GM12865 (cell line): ENCODE results near the gene SLC29A3.
"Not testable (repeated sequence)": the region's sequence is repeated elsewhere in the genome, so short reads cannot be mapped to it uniquely, and the experiment has no call there.

Source experiments
- DNase-seq: peaks from one replicate; pipeline ENCODE4 v3.0.0; 2010; ENCODE audit warnings: low read depth
- H3K4me3 ChIP-seq: 2 replicates; pipeline ENCODE4 v1.5.1; 2011; ENCODE audit warnings: mild to moderate bottlenecking, low read depth, low read length, control low read depth
- CTCF ChIP-seq: IDR thresholded peaks from 2 replicates; pipeline ENCODE4 v1.5.1; 2011; ENCODE audit warnings: low read length, control low read depth, low read depth, inconsistent platforms; ENCODE audit not compliant: insufficient read depth; ENCODE audit errors: missing control alignments

SLC29A3 gene

GRCh38 chr10:71351087-71351486 is 32.0 kb downstream of the SLC29A3 start:
- no peak overlapping the region for H3K4me3 ChIP-seq
- DNase-seq = no peak
- no peak for TF ChIP-seq CTCF

- H3K4me3 ChIP-seq = no peak overlapping the region
- no peak for TF ChIP-seq CTCF
- no peak for DNase-seq
Measured at GRCh38 chr10:71351628-71352319, 32.7 kb downstream of the SLC29A3 start.

- TF ChIP-seq CTCF = no peak
- no peak for DNase-seq
- no peak overlapping the region for H3K4me3 ChIP-seq
Measured at GRCh38 chr10:71353639-71354038, 34.6 kb downstream of the SLC29A3 start.

- no peak for TF ChIP-seq CTCF
- no peak overlapping the region for H3K4me3 ChIP-seq
- no peak for DNase-seq
Measured at GRCh38 chr10:71354776-71355175, 35.7 kb downstream of the SLC29A3 start.

GRCh38 chr10:71355886-71356285 is 36.8 kb downstream of the SLC29A3 start:
- H3K4me3 ChIP-seq = no peak overlapping the region
- no peak for DNase-seq
- no peak for TF ChIP-seq CTCF

GRCh38 chr10:71357792-71358265 is 38.8 kb downstream of the SLC29A3 start:
- no peak overlapping the region for H3K4me3 ChIP-seq
- DNase-seq = no peak
- TF ChIP-seq CTCF = no peak

GRCh38 chr10:71358277-71358676 is 39.2 kb downstream of the SLC29A3 start:
- H3K4me3 ChIP-seq = no peak overlapping the region
- no peak for TF ChIP-seq CTCF
- no peak for DNase-seq

- not testable (repeated sequence) for DNase-seq
Measured at GRCh38 chr10:71358906-71359305, 39.8 kb downstream of the SLC29A3 start.

More at GRCh38 chr10:71358906-71359305, 39.8 kb downstream of the SLC29A3 start:
- not testable (repeated sequence) for H3K4me3 ChIP-seq
